Colon (tissue), 2 donors: ENCODE measurements around the gene DSE.

Experiments
- FAIRE-seq: peaks from 2 replicates; lab custom pipeline; 2012; peaks lifted over from hg19 to GRCh38; lab: Jason Lieb, UNC
- donor health status: control.
- donor health status: control.

The DSE gene

GRCh38 chr6:116483616-116484015 is 112.9 kb downstream of the DSE start:
- FAIRE-seq = no peak

GRCh38 chr6:116485559-116486184 is 114.9 kb downstream of the DSE start:
- FAIRE-seq = no peak

- no peak for FAIRE-seq
Observed at GRCh38 chr6:116491610-116492330, 121.0 kb downstream of the DSE start.

- no peak for FAIRE-seq
Observed at GRCh38 chr6:116492331-116493067, 121.8 kb downstream of the DSE start.
